Erythroblast (primary cell): ENCODE data around the gene IL17RC.

Source experiments
- GATA1 ChIP-seq: IDR thresholded peaks from 2 replicates; pipeline ENCODE4 v1.6.1; 2011; ENCODE audit warnings: low read depth, mild to moderate bottlenecking, control low read depth, low read length, moderate library complexity
- POLR2A ChIP-seq: IDR thresholded peaks from 2 replicates; pipeline ENCODE4 v1.6.1; 2011; ENCODE audit warnings: mild to moderate bottlenecking, low read length

DNA sequence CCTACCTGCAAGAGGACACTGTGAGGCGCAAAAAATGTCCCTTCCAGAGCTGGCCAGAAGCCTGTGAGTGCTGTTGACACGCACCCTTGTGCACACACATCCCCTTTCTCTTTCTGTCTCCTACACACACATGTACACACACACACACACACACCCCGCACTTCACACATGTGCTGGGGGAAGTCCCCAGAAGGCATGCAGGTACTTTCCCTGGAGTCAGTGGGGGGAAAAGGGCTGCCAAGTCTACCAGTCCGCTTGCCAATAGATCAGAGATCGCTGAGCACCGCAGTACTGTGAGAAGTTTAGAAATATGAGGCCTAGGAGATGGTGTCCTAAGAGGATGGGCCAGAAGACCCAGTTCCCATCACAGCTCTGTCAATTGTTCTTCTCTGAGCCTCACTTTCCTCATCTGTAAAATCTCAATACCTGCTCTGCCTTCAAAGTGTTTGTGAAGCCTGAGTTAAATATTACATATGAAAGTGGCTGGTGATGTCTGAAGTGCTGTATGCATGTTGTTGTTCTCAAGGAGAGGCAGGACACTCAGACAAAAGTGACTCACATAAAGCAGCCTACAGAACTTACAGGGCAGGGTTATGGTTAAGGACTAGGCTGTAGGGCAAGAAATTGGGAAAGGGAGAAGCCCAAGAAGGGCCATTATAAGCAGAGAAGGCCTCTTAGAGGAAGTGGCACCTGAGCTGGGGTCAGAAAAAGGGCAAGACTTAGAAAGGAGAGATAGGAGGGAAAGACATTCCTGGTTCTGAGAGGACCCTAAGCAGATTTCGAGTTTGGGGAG lies 7.5 kb upstream of the IL17RC start:
- TF ChIP-seq POLR2A (no peak), GATA1 (no peak)
